ENCODE results near the gene EMC10. TPM values are rescaled to one million over a fixed set of nuclear protein-coding genes. Genes with fewer than 3 reads are reported as not detected.

Gene EMC10
- total RNA-seq, 1 experiment from 2014 or later: 66.7 TPM

- intact Hi-C loops (cut with micrococcal nuclease; ENCODE audit: unreplicated experiment): no loop called here
- Histone ChIP-seq H3K9me3 (ENCODE audit: control insufficient read depth, insufficient read depth, low read depth, low read length) (no peaks in the 10 kb centered on the region), H3K4me1 (ENCODE audit: control insufficient read depth, insufficient read depth, low read length) (no peaks in the 10 kb centered on the region), H3K27me3 (ENCODE audit: control insufficient read depth, insufficient read depth, low read length) (no peaks in the 10 kb centered on the region), H3K4me3 (ENCODE audit: low read depth in 2 of 2, low read length in 2 of 2) (no peak overlapping the region), H3K36me3 (ENCODE audit: control insufficient read depth, insufficient read depth, low read length) (no peaks in the 10 kb centered on the region), H3K27ac (ENCODE audit: low read length) (no peak overlapping the region)
- TF ChIP-seq POLR2AphosphoS5 (IDR thresholded peaks at IDR 0.05; ENCODE audit: low read depth, low read length) (no peak), CTCF (IDR thresholded peaks at IDR 0.05) (no peak), REST (IDR thresholded peaks at IDR 0.05; ENCODE audit: insufficient read depth in 1 of 2, low read depth in 2 of 2, low read length in 1 of 2) (no peak), TCF7L2 (IDR thresholded peaks at IDR 0.05; ENCODE audit: low read depth, low read length) (no peak), SIN3A (IDR thresholded peaks at IDR 0.05; ENCODE audit: borderline replicate concordance, insufficient read depth, low read depth, low read length) (no peak)
- ChIA-PET CTCF (no interaction called here), POLR2A (no interaction called here)
- ATAC-seq (no peak), DNase-seq (ENCODE audit: low read depth, low spot score) (no peak)
- BruUV-seq (replicated peaks): no TSS peak
- in situ Hi-C loops (cut with HindIII; ENCODE audit: low pct_unique_long_range_greater_than_20kb, low sequenced_read_pairs): no loop called here
Observed at GRCh38 chr19:50449236-50449899, 26.9 kb upstream of the EMC10 start.

- Histone ChIP-seq H3K9me3 (ENCODE audit: control insufficient read depth, insufficient read depth, low read depth, low read length) (no peaks in the 10 kb centered on the region), H3K27me3 (ENCODE audit: control insufficient read depth, insufficient read depth, low read length) (no peaks in the 10 kb centered on the region), H3K4me3 (ENCODE audit: low read depth in 2 of 2, low read length in 2 of 2) (no peak overlapping the region), H3K27ac (ENCODE audit: low read length) (no peak overlapping the region), H3K4me1 (ENCODE audit: control insufficient read depth, insufficient read depth, low read length) (no peaks in the 10 kb centered on the region), H3K36me3 (ENCODE audit: control insufficient read depth, insufficient read depth, low read length) (no peaks in the 10 kb centered on the region)
- ChIA-PET CTCF (no interaction called here), POLR2A (no interaction called here)
- in situ Hi-C loops (cut with HindIII; ENCODE audit: low pct_unique_long_range_greater_than_20kb, low sequenced_read_pairs) (no loop called here), intact Hi-C loops (cut with micrococcal nuclease; ENCODE audit: unreplicated experiment) (no loop called here)
- DNase-seq (ENCODE audit: low read depth, low spot score): no peak
- no TSS peak for BruUV-seq (replicated peaks)
- no peak for ATAC-seq
- no peak for TF ChIP-seq TCF7L2 (IDR thresholded peaks at IDR 0.05; ENCODE audit: low read depth, low read length)
- no peak for TF ChIP-seq SIN3A (IDR thresholded peaks at IDR 0.05; ENCODE audit: borderline replicate concordance, insufficient read depth, low read depth, low read length)
- no peak for TF ChIP-seq POLR2AphosphoS5 (IDR thresholded peaks at IDR 0.05; ENCODE audit: low read depth, low read length)
- TF ChIP-seq CTCF (IDR thresholded peaks at IDR 0.05): no peak
- TF ChIP-seq REST (IDR thresholded peaks at IDR 0.05; ENCODE audit: insufficient read depth in 1 of 2, low read depth in 2 of 2, low read length in 1 of 2): no peak
Observed at GRCh38 chr19:50450369-50451222, 25.7 kb upstream of the EMC10 start.
